ENCODE data around the gene MKKS. TPM values are rescaled to one million over a fixed set of nuclear protein-coding genes. Genes with fewer than 3 reads are reported as not detected.
A peak's percentile ranks its signal among the peaks of the same experiment; 100 is the strongest.

MKKS gene
- total RNA-seq, 1 donor from 2014 or later = 5.1 TPM

GRCh38 chr20:10436053-10436699 is 2.2 kb upstream of the MKKS start:
- H3K4me3 ChIP-seq (ENCODE audit: low read depth, low read length) = peak overlapping the region; percentile 83
- DNase-seq (ENCODE audit: low read depth) = no peak
- no peak for TF ChIP-seq CTCF (conservative IDR thresholded peaks at IDR 0.05; ENCODE audit: low read depth, low read length)

DNA sequence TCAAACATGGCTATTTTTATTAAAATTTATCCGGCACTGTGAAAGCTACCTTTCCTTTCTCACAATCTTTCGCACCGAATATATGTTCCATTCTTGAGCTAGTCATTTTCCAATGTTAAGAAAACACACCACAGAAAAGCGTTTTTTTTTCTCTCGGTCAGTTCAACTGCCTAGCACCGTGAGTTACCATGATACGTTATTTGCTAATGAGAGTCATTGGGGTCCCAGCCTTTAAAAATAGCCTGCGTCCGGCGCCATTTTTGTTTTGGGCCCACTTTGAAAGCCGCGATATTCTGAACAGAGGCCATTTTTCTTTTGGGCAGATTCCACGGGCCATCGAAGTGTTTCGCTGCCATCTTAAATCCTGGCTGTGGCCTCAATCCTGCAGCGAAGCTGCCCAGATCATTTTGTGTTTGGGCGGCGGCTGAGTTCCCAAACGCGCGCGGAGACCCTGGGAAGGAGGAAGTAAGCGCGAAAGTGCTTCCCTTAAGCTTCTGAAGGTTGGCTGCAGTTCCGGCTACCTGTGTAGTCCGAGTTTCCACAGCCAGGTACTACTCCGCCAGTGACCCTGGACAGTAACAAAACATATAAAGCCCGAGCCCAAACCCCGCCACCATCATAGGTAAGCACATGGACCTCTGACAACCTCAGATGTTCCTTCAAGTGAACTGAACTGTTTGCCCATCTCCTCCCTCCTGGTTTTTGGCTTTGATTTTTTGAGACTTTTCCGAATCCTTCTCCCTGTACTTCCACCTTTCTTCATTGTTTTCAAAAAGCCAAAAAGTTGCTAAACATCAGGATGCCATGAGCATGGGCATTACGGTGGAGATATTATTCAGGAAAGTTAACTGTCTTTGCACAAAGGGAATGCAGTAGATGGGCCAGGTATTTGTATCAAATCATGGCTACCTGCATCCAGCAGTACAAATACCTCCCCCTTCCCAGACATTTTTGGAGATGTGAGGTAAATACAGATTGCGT is 1.1 kb upstream of the MKKS start, which contains the start of gene SLX4IP:
TSS of gene SLX4IP (plus strand) at position 474 of the 981 bp plus-strand sequence. CDS start 22,900 bp downstream, outside the sequence.
- peak; percentile 88 for DNase-seq (ENCODE audit: low read depth)
- H3K4me3 ChIP-seq (ENCODE audit: low read depth, low read length) = peak within 1 kb of the TSS; percentile 83
- TF ChIP-seq CTCF (conservative IDR thresholded peaks at IDR 0.05; ENCODE audit: low read depth, low read length) = no peak

GRCh38 chr20:10434467-10434831 is 427 bp upstream of the MKKS start:
- H3K4me3 ChIP-seq (ENCODE audit: low read depth, low read length) = peak overlapping the region; percentile 83
- TF ChIP-seq CTCF (conservative IDR thresholded peaks at IDR 0.05; ENCODE audit: low read depth, low read length) = no peak

DNA sequence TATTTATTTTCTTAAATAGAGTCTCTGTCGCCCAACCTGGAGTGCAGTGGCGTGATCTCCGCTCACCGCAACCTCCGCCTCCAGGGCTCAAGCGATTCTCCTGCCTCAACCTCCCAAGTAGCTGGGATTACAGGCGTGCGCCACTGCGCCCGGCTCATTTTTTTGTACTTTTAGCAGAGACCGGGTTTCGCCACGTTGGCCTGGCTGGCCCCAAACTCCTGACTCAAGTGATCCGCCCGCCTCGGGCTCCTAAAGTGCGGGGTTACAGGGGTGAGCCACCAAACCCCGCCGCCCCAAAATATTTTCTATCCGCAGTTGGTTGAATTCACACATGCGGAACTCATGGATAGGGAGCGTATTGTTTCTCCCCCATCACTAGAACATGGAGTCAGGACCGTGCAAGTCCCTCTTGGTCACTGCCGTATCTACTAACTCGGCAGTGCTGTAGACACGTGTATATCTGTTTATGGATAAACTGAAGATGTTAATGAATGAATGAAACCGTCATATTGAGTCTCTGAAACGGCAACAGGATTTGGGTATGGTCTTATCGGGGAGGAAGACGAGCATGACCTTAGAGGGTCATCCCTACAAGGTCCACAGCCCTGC is 904 bp downstream of the MKKS start:
- TF ChIP-seq CTCF (conservative IDR thresholded peaks at IDR 0.05; ENCODE audit: low read depth, low read length) = no peak
- peak overlapping the region; percentile 83 for H3K4me3 ChIP-seq (ENCODE audit: low read depth, low read length)
- no peak for DNase-seq (ENCODE audit: low read depth)

More at GRCh38 chr20:10434467-10434831, 427 bp upstream of the MKKS start:
- DNase-seq (ENCODE audit: low read depth) = peak; percentile 98

DNA sequence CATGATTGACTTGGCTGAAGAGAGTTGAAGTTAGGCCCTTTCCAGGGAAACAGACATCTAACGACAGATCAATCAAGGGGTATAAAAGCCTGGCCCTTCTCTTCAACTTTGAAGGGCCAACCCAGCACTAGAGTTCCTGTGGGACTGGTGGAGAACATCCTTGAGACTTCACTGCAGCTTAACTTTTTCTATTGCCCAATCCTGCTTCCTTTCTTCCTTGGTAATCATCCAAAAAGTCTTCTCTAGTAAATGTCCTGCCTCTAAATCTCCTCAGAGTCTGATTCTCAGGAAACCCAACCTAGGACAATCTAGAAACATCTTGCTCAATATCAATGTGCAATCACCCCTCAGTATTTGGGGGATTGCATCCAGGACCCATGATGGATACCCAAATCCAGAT is 1.9 kb downstream of the MKKS start:
- no peak for TF ChIP-seq CTCF (conservative IDR thresholded peaks at IDR 0.05; ENCODE audit: low read depth, low read length)
- no peak overlapping the region for H3K4me3 ChIP-seq (ENCODE audit: low read depth, low read length)
- DNase-seq (ENCODE audit: low read depth) = no peak

DNA sequence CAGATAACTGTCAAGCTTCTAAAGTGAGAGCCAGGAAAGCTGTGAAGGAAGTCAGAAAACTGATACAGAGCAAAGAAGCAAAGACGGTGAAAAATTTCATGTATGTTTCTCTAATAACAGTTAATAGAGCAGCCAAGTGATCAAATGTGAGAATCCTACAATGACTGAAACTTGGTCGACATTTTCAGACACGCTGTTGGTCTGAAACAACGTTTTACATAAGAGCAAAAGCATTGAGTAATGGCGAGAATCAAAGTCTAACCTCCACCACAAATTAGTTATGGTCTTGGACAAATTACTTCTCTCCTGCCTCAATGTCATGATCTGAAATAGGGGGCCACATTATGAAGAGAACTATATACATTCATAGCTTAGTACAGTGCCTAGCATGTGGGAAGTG is 3.3 kb downstream of the MKKS start:
- H3K4me3 ChIP-seq (ENCODE audit: low read depth, low read length) = no peak overlapping the region
- TF ChIP-seq CTCF (conservative IDR thresholded peaks at IDR 0.05; ENCODE audit: low read depth, low read length) = no peak
- DNase-seq (ENCODE audit: low read depth) = no peak
